ENCODE results near the gene RAMAC.
"Not testable (repeated sequence)": the region's sequence is repeated elsewhere in the genome, so short reads cannot be mapped to it uniquely, and the experiment has no call there.

RAMAC gene

DNA sequence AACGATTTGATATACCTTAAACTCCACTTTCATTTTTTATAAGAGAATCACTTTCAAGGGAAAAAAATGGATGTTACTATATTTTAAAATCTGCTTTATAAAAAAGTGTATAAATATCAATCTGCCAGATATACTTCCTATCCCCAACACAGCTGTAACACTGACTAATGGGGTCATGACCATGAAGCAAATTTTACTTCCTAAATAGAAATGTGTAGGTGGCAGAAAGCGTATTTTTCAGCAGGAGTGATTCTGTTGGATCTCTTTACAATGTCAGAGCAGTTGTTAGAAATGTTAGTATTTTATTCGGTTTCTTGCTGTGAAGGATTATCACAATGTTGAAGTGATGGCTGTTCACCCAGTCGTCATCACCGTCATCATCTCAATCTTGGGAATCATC is 30.9 kb downstream of the RAMAC start:
- peaks cover 5 to 6% of the 10 kb centered on the region in 2 donors for H3K4me1 ChIP-seq (ENCODE audit: control insufficient read depth in 1 of 2, insufficient read depth in 2 of 2, low read length in 2 of 2)
- no peak overlapping the region for H3K4me3 ChIP-seq (ENCODE audit: low read depth in 1 of 2, low read length in 2 of 2)
- no peak overlapping the region for H3K27ac ChIP-seq (ENCODE audit: low read length)
- no peaks in the 10 kb centered on the region for H3K9me3 ChIP-seq (ENCODE audit: control insufficient read depth in 1 of 2, low read length in 2 of 2)
- peaks cover 26 to 32% of the 10 kb centered on the region in 2 donors for H3K36me3 ChIP-seq (ENCODE audit: control insufficient read depth in 1 of 2, insufficient read depth in 2 of 2, low read length in 2 of 2)
- H3K27me3 ChIP-seq (ENCODE audit: low read depth, low read length), result no peaks in the 10 kb centered on the region

DNA sequence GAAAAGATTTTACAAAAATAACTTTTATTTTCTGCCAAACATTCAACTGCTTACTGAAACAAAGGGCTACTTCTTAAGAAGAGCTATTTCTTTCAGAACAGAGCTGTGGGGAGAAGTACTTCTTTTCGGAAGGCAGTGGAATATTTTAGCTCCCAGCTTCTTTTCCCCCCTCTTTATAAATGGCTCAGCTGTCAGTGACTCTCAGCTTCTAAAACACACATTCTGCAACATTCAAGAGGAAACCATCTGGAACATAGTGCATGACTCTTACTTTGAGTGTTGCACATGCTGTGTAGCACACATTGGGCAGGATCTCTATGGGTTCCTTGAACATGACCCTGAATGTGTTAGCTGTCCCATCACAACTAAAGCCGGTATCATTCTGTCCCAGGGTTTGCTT is 32.4 kb downstream of the RAMAC start:
- Histone ChIP-seq H3K4me3 (ENCODE audit: low read depth in 1 of 2, low read length in 2 of 2) (no peak overlapping the region), H3K27ac (ENCODE audit: low read length) (no peak overlapping the region), H3K27me3 (ENCODE audit: low read depth, low read length) (no peaks in the 10 kb centered on the region), H3K4me1 (ENCODE audit: control insufficient read depth in 1 of 2, insufficient read depth in 2 of 2, low read length in 2 of 2) (no peaks in the 10 kb centered on the region), H3K9me3 (ENCODE audit: control insufficient read depth in 1 of 2, low read length in 2 of 2) (no peaks in the 10 kb centered on the region), H3K36me3 (ENCODE audit: control insufficient read depth in 1 of 2, insufficient read depth in 2 of 2, low read length in 2 of 2) (peaks cover 26 to 32% of the 10 kb centered on the region in 2 donors)

DNA sequence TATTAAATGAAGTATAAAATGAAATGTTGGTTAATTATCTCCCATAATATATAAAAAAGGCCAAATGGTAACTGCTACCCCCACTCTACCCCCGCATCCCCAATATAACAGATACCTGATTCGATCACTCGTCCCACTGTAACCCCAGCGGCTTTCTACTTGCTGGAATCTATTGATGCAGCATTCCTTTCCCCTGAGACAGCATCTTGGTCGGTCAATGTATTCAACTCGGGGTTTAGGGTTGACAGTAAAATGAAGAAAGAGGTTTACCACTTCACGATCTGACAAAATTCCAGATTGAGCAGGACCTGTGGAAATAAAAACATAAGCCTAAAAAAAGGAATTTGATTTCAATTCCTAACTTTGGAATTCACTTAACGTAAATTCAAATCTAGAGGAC is 44.0 kb downstream of the RAMAC start:
- Histone ChIP-seq H3K27me3 (ENCODE audit: low read depth, low read length) (no peaks in the 10 kb centered on the region), H3K36me3 (ENCODE audit: control insufficient read depth in 1 of 2, insufficient read depth in 2 of 2, low read length in 2 of 2) (peaks cover 14 to 17% of the 10 kb centered on the region in 2 donors), H3K27ac (ENCODE audit: low read length) (no peak overlapping the region), H3K9me3 (ENCODE audit: control insufficient read depth in 1 of 2, low read length in 2 of 2) (no peaks in the 10 kb centered on the region), H3K4me1 (ENCODE audit: control insufficient read depth in 1 of 2, insufficient read depth in 2 of 2, low read length in 2 of 2) (no peaks in the 10 kb centered on the region), H3K4me3 (ENCODE audit: low read depth in 1 of 2, low read length in 2 of 2) (no peak overlapping the region)

DNA sequence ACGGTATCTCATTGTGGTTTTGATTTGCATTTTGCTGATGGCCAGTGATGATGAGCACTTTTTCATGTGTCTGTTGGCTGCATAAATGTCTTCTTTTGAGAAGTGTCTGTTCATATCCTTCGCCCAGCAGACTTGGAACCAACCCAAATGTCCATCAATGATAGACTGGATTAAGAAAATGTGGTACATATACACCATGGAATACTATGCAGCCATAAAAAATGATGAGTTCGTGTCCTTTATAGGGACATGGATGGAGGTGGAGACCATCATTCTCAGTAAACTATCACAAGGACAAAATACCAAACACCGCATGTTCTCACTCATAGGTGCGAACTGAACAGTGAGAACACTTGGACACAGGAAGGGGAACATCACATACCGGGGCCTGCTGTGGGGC is 45.2 kb downstream of the RAMAC start:
- not testable (repeated sequence) for H3K4me1 ChIP-seq (ENCODE audit: control insufficient read depth in 1 of 2, insufficient read depth in 2 of 2, low read length in 2 of 2); H3K27me3 ChIP-seq (ENCODE audit: low read depth, low read length); H3K27ac ChIP-seq (ENCODE audit: low read length); H3K4me3 ChIP-seq (ENCODE audit: low read depth in 1 of 2, low read length in 2 of 2); H3K9me3 ChIP-seq (ENCODE audit: control insufficient read depth in 1 of 2, low read length in 2 of 2)
- peaks cover 14 to 16% of the 10 kb centered on the region in 2 donors for H3K36me3 ChIP-seq (ENCODE audit: control insufficient read depth in 1 of 2, insufficient read depth in 2 of 2, low read length in 2 of 2)

DNA sequence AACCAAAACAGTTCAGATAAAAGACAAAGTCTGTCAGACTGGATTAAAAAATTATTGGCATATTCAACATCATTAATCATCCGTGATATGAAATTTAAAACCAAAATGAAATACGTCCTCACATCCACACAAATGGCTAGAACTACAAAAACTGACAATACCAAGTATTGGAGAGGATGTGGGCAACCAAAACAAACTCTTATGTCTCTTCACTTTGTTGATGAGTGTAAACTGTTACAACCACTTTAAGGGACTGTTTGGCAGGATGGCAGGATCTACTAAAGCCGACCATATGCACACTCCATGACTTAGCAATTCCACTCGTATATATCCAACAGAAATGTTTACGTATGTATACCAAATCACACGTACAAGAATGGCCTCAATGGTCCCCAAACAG is 50.2 kb downstream of the RAMAC start:
- no peaks in the 10 kb centered on the region for H3K27me3 ChIP-seq (ENCODE audit: low read depth, low read length)
- H3K9me3 ChIP-seq (ENCODE audit: control insufficient read depth in 1 of 2, low read length in 2 of 2), result no peaks in the 10 kb centered on the region
- peaks cover 0 to 34% of the 10 kb centered on the region in 2 donors for H3K36me3 ChIP-seq (ENCODE audit: control insufficient read depth in 1 of 2, insufficient read depth in 2 of 2, low read length in 2 of 2)
- no peaks in the 10 kb centered on the region for H3K4me1 ChIP-seq (ENCODE audit: control insufficient read depth in 1 of 2, insufficient read depth in 2 of 2, low read length in 2 of 2)
- H3K27ac ChIP-seq (ENCODE audit: low read length), result no peak overlapping the region
- H3K4me3 ChIP-seq (ENCODE audit: low read depth in 1 of 2, low read length in 2 of 2), result no peak overlapping the region

DNA sequence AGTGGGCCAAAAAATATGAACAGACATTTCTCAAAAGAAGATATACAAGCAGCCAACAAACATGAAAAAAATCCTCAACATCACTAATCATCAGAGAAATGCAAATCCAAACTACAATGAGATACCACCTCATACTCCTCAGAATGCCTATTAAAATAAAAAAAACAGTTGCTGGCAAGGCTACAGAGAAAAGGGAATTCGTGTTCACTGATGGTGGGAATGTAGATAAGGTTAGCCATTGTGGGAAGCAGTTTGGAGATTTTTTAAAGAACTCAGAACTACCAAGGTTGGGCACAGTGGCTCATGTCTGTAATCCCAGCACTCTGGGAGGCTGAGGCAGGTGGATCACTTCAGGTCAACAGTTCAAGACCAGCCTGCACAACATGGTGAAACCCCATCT is 53.2 kb downstream of the RAMAC start:
- no peak overlapping the region for H3K27ac ChIP-seq (ENCODE audit: low read length)
- H3K9me3 ChIP-seq (ENCODE audit: control insufficient read depth in 1 of 2, low read length in 2 of 2), result no peaks in the 10 kb centered on the region
- H3K36me3 ChIP-seq (ENCODE audit: control insufficient read depth in 1 of 2, insufficient read depth in 2 of 2, low read length in 2 of 2), result peaks cover 7 to 33% of the 10 kb centered on the region in 2 donors
- no peak overlapping the region for H3K4me3 ChIP-seq (ENCODE audit: low read depth in 1 of 2, low read length in 2 of 2)
- no peaks in the 10 kb centered on the region for H3K27me3 ChIP-seq (ENCODE audit: low read depth, low read length)
- no peaks in the 10 kb centered on the region for H3K4me1 ChIP-seq (ENCODE audit: control insufficient read depth in 1 of 2, insufficient read depth in 2 of 2, low read length in 2 of 2)
